ENCODE measurements around the gene IGFBP7. TPM values are rescaled to one million over a fixed set of nuclear protein-coding genes. Genes with fewer than 3 reads are reported as not detected.

IGFBP7 gene
- total and polyA plus RNA-seq, 10 of the 15 experiments (the other 5 are each of a cell fraction or from before 2014, with no cell fraction given) = 0.69 to 1.9 (median 1.4) TPM; not detected in 5

GRCh38 chr4:57095956-57096355 lies 14.2 kb downstream of the IGFBP7 start:
- Histone ChIP-seq H3K9ac (ENCODE audit: control insufficient read depth, insufficient read depth, low read length) (no peak overlapping the region), H3K27me3 (replicated peaks in 1 of 2; ENCODE audit: control insufficient read depth in 2 of 2, insufficient read depth in 2 of 2, low read length in 1 of 2) (peaks cover 0 to 3% of the 10 kb centered on the region in 2 experiments; a peak in 3 of 4 replicates), H3K9me3 (replicated peaks; ENCODE audit: control insufficient read depth, insufficient read depth, low read length) (no peaks in the 10 kb centered on the region), H3K36me3 (ENCODE audit: control insufficient read depth in 2 of 2, insufficient read depth in 2 of 2, low read length in 1 of 2) (no peaks in the 10 kb centered on the region), H3K4me2 (ENCODE audit: control insufficient read depth, insufficient read depth) (no peak overlapping the region), H3K27ac (ENCODE audit: control insufficient read depth, insufficient read depth) (no peak overlapping the region), H3K4me1 (ENCODE audit: control insufficient read depth, insufficient read depth, low read length) (no peaks in the 10 kb centered on the region), H4K20me1 (ENCODE audit: control insufficient read depth, insufficient read depth) (no peaks in the 10 kb centered on the region), H2AFZ (ENCODE audit: control insufficient read depth, low read depth, low read length) (no peak overlapping the region), H3K4me3 (no peak overlapping the region), H3K79me2 (ENCODE audit: control insufficient read depth, insufficient read depth, low read length) (no peaks in the 10 kb centered on the region)
- SMC1A ChIA-PET (ENCODE audit: uncharacterized antibody, unreplicated experiment) = no interaction called here
- CTCF ChIA-PET = no interaction called here
- TF ChIP-seq RFX5 (IDR thresholded peaks at IDR 0.05; ENCODE audit: low read depth, low read length) (no peak), CREM (IDR thresholded peaks at IDR 0.05; ENCODE audit: low read depth) (no peak), WRNIP1 (IDR thresholded peaks at IDR 0.05; ENCODE audit: borderline replicate concordance, low read depth, low read length) (no peak), RUNX3 (IDR thresholded peaks at IDR 0.05; ENCODE audit: low read length) (no peak)
- POLR2A ChIA-PET = no interaction called here
- RAD21 ChIA-PET (ENCODE audit: unreplicated experiment) = no interaction called here
- intact Hi-C loops (cut with micrococcal nuclease; ENCODE audit: unreplicated experiment) (no loop called here), in situ Hi-C loops (cut with MboI) (no loop called here)
- FAIRE-seq (no peak), ATAC-seq (no peak), DNase-seq (ENCODE audit: low read depth, low spot score) (no peak)
- BruUV-seq (replicated peaks) = no TSS peak
- 41% methylated on average over 5 of the region's 5 CpGs for WGBS (ENCODE audit: insufficient coverage, insufficient replicate concordance, low lambda C conversion rate, missing lambda C conversion rate)

GRCh38 chr4:57095245-57095644 lies 14.9 kb downstream of the IGFBP7 start:
- DNase-seq (ENCODE audit: low read depth, low spot score) (no peak), ATAC-seq (no peak), FAIRE-seq (no peak)
- Histone ChIP-seq H3K79me2 (ENCODE audit: control insufficient read depth, insufficient read depth, low read length) (no peaks in the 10 kb centered on the region), H3K4me1 (ENCODE audit: control insufficient read depth, insufficient read depth, low read length) (no peaks in the 10 kb centered on the region), H3K4me2 (ENCODE audit: control insufficient read depth, insufficient read depth) (no peak overlapping the region), H3K9me3 (replicated peaks; ENCODE audit: control insufficient read depth, insufficient read depth, low read length) (no peaks in the 10 kb centered on the region), H3K27ac (ENCODE audit: control insufficient read depth, insufficient read depth) (no peak overlapping the region), H3K4me3 (no peak overlapping the region), H3K9ac (ENCODE audit: control insufficient read depth, insufficient read depth, low read length) (no peak overlapping the region), H3K36me3 (ENCODE audit: control insufficient read depth in 2 of 2, insufficient read depth in 2 of 2, low read length in 1 of 2) (no peaks in the 10 kb centered on the region), H2AFZ (ENCODE audit: control insufficient read depth, low read depth, low read length) (no peak overlapping the region), H3K27me3 (replicated peaks in 1 of 2; ENCODE audit: control insufficient read depth in 2 of 2, insufficient read depth in 2 of 2, low read length in 1 of 2) (peaks cover 0 to 3% of the 10 kb centered on the region in 2 experiments; a peak in 3 of 4 replicates), H4K20me1 (ENCODE audit: control insufficient read depth, insufficient read depth) (no peaks in the 10 kb centered on the region)
- in situ Hi-C loops (cut with MboI) (no loop called here), intact Hi-C loops (cut with micrococcal nuclease; ENCODE audit: unreplicated experiment) (no loop called here)
- no TSS peak for BruUV-seq (replicated peaks)
- TF ChIP-seq TCF7 (IDR thresholded peaks at IDR 0.05; ENCODE audit: borderline replicate concordance) = no peak
- no peak for TF ChIP-seq PBX3 (IDR thresholded peaks at IDR 0.05; ENCODE audit: insufficient replicate concordance, low read depth, low read length)
- TF ChIP-seq MAX (IDR thresholded peaks at IDR 0.05; ENCODE audit: low read depth, low read length) = no peak
- no peak for TF ChIP-seq SMAD5 (IDR thresholded peaks at IDR 0.05; ENCODE audit: low read depth)
- no peak for TF ChIP-seq GATAD2B (conservative IDR thresholded peaks at IDR 0.05; ENCODE audit: low read depth)
- TF ChIP-seq ATF7 (IDR thresholded peaks at IDR 0.05; ENCODE audit: low read depth) = no peak
- POLR2A ChIA-PET = no interaction called here
- 58% methylated on average over 2 of the region's 2 CpGs for WGBS (ENCODE audit: insufficient coverage, insufficient replicate concordance, low lambda C conversion rate, missing lambda C conversion rate)
- SMC1A ChIA-PET (ENCODE audit: uncharacterized antibody, unreplicated experiment) = no interaction called here
- RAD21 ChIA-PET (ENCODE audit: unreplicated experiment) = no interaction called here
- CTCF ChIA-PET = no interaction called here

Measured in GM12878 (cell line).